ENCODE data around the gene C9orf85. TPM values are rescaled to one million over a fixed set of nuclear protein-coding genes. Genes with fewer than 3 reads are reported as not detected.
"Not testable (repeated sequence)": the region's sequence is repeated elsewhere in the genome, so short reads cannot be mapped to it uniquely, and the experiment has no call there.

C9orf85 gene
- total RNA-seq, 2 donors from 2014 or later: 9.2 to 9.9 TPM

DNA sequence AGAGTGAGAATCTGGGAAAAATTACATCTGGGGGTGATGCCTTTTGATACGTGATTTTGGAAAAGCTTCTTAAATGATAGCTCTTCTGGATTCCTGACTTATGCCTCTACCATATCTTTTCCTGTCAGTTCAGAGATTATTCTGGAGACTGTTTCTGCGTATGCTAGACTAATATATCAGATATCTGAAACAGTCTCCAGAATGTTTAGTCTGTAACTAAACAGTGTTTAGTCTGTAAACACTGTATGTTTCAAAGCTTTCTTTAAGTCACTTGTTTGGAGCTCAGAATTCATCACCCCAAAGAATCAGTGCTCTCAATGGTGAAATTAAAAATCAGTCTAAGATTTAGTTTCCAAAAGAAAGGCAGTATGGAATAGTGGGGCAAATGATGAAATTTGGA is 19.7 kb downstream of the C9orf85 start:
- intact Hi-C loops (cut with DNase I): loop anchor here in 1 of 2 donors (10.0 kb wide), 1 partner anchor 1734 kb away; no protein-coding TSS in a partner anchor
- no peak for DNase-seq (ENCODE audit: low spot score)

DNA sequence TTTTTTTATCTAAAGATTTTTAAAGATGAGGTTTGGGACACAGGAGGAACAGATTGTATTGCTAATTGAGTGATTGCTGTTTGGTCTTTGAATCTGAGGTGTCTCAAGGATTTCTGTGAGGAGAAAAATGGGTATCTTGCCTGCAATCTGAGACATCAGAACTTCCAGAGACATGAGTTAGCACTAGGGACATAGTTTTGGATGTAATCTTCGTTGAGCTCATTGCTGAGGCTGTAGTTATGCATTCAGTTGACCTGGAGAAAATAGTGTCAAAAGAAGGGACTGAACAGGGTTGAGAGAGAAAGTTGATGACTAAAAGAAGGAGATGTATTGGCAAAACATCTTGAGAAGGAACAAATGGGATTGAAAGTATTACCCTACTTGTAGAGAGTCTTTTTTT is 24.6 kb downstream of the C9orf85 start:
- intact Hi-C loops (cut with DNase I): loop anchor here in 1 of 2 donors (10.0 kb wide), 1 partner anchor 1729 kb away; no protein-coding TSS in a partner anchor
- DNase-seq (ENCODE audit: low spot score): no peak

DNA sequence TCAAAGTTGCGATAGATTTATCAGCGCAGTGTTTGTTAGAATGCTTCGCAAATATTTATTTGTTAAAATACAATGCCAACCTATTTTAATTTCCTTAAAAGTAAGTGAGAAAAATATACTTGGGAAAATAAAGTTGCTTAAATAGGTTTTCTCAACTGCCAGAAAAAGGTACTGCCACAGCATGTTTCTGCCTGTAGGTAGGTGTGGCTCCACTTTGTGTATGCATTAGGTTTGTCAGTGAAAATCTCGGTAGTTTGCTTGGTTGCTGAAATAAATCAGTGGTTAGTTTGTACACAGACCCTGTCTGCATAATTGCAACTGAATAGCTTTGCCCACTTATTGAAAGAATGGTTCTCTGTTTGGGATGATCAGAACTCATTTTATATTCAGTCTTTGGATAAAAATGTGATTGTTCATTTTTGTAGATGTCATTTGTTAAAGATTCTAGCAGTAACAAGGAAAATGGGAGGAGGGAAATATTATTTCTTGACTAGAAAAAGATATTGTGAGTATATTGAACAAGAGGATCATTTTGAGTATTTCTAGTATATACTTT is 25.7 kb downstream of the C9orf85 start:
- intact Hi-C loops (cut with DNase I): loop anchor here in 1 of 2 donors (10.0 kb wide), 1 partner anchor 1728 kb away; no protein-coding TSS in a partner anchor
- no peak for DNase-seq (ENCODE audit: low spot score)

DNA sequence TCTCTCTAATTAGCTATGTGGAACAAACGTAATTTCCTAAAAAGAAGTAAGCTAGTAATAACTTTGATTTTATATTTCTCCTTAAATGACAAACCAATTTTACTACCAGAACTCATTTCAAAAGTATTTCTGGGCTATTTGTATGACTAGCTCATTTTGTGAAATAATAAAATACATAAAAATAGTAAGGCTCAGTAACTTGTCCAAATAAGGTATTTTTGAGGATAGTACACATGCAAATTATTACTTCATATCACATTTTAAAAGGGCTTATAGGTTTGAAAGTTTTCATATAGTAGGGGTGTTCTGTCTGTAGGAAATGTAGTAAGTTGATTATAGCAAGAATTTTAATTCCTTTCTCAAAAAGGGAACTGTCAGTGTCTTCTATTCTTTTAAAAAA is 26.5 kb downstream of the C9orf85 start:
- intact Hi-C loops (cut with DNase I): loop anchor here in 1 of 2 donors (10.0 kb wide), 1 partner anchor 1727 kb away; no protein-coding TSS in a partner anchor
- DNase-seq (ENCODE audit: low spot score): no peak

DNA sequence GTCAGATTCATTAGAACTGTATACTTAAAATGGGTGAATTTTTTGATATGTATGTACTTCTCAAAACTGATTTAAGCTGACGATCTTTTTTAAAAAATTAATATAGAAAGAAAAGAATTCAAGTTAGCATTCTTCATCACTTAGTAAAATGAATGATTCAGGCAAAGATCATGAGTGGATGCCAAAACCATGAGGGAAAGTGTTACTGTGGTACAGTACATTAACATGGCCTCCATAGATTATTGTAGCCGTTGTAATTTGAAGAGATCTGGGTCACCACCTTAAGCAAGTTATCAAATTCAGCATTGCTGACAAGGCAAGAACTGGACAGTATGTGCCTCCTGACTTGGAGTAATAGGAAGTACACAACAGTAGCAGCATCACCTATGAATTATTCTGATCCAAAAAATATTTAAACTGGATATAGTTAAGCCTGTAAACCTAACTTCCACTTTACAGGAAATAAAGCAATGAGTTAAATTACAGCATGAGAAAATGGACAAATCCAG is 29.7 kb downstream of the C9orf85 start:
- DNase-seq (ENCODE audit: low spot score): no peak
- intact Hi-C loops (cut with DNase I): no loop called here

DNA sequence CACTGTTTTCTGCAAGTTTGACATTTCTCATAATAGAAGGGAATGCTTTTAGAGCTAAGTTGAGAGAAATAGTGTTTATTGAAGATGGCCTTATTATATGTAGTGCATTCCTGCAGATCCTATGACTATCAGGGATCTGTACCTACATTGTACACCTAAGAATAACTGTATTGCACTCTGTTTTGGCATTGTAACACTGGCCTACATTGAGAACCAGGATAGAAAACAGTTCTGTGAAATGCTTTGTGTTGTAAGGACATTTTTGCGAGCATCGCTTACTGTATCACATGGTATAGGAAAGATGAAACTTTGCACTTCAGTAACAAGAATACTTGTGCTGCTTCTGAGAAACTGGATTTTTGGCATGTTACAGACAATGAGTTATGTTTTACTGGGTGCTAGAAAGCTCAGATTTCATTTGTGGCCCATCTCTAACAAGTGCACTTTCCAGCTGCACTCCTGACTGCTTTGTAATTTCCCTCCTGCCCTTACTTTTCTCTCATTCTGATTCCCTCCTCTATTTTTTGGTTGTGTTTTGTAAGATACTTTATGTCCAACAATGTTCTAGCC is 30.6 kb downstream of the C9orf85 start:
- no peak for DNase-seq (ENCODE audit: low spot score)
- intact Hi-C loops (cut with DNase I): no loop called here

DNA sequence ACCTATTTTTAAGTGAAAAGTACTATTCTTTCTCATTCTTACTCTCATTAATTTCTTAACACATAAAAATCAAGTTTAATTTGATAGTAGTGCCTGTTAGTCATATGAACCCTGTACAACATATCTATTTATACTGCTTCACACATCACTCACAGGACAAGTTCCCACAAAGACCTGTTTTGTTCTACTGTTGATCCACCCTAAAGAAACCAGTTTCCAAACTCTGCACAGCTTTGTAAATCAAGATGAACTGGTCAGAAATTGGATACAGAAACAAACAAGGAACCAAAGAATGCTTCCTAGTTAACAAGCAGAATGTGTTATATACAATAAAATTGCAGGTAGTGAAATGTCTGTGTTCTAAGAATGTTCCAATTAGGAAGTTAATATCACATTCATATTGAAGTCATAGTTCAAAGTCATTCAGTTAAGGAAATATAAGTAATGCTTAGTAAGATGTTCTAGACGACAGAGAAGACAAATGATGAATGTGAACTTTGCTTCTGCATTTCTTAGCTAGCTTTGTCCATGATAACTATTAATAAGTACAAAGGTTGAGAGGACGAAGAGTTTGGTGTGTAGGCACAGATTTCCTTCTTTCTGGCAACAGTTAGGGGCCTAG is 33.4 kb downstream of the C9orf85 start:
- intact Hi-C loops (cut with DNase I): no loop called here
- no peak for DNase-seq (ENCODE audit: low spot score)

DNA sequence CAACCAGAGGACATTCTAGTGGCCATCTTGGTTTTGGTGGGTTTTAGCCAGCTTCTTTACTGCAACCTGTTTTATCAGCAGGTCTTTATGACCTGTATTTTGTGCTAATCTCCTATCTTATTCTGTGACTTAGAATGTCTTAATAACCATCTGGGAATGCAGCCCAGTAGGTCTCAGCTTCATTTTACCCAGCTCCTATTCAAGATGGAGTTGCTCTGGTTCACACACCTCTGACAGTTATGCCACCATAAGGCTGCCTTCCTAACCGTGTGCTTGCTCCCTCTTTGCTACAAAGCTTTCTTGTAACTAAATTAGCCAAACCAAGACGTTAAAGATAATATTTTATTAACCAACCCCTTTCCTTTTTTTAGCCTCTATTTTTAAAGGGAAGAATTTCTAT is 43.2 kb downstream of the C9orf85 start:
- DNase-seq (ENCODE audit: low spot score); intact Hi-C loops (cut with DNase I): not testable (repeated sequence)

DNA sequence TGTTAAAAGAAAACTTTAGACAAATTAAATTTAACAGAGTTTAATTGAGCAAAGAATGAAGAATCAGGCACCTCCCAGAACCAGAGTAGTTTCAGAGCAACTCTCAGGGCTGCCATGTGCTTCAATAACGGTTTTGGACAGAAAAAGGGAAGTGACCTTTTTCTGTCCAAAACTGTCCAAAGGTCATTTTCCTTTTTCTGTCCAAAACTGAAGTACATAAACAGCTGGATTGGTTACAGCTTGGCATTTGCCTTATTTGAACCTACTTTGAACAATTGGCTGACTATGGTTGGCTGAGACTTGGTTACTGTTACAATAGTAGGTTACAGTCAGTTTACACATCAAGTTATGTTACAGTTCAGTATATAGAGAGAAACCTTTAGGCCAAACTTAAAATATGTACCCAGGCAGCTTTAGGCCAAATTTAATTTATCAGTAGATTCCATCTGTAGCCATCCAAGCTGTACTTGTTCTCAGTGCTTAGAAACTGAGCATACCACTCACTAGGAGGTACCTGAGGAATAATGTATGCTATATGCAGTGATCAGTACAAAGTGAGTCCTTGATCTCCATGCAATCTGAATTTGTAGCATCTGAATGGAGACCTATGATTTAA is 44.0 kb downstream of the C9orf85 start:
- intact Hi-C loops (cut with DNase I): no loop called here
- DNase-seq (ENCODE audit: low spot score): no peak

DNA sequence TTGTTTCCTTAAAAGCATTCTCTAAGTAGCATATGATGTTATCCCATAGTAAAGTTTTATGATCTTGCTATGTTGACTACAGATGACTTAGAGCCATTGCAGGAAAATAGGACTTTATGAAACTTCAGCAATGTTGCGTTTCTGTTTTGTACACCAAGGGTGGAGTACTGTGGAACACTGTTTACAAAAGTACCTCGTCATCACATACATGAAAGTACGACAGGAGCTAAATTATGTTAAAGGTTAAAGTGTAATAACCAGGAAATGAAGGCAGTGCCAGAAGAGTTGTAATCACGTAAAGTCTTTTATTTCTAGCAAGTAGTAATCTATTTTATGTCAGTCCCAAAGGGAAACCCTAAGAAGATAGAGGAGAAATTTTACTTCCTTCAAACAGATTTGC is 50.9 kb downstream of the C9orf85 start:
- DNase-seq (ENCODE audit: low spot score): no peak
- intact Hi-C loops (cut with DNase I): loop anchor here in 1 of 2 donors (10.0 kb wide), 1 partner anchor 552 kb away; no protein-coding TSS in a partner anchor

DNA sequence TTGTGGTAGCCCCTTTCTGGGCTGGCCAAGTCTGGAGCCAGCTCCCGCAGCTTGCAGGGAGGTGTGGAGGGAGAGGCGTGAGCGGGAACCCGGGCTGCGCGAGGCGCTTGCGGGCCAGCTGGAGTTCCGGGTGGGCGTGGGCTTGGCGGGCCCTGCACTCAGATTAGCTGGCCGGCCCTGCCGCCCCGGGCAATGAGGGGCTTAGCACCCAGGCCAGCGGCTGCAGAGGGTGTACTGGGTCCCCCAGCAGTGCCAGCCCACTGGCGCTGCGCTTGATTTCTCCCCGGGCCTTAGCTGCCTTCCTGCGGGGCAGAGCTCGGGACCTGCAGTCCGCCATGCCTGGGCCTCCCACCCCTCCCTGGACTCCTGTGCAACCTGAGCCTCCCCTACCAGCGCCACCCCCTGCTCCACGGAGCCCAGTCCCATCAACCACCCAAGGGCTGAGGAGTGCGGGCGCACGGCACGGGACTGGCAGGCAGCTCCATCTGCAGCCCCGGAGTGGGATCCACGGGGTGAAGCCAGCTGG is 52.1 kb downstream of the C9orf85 start:
- intact Hi-C loops (cut with DNase I): loop anchor here in 1 of 2 donors (10.0 kb wide), 1 partner anchor 551 kb away; no protein-coding TSS in a partner anchor
- DNase-seq (ENCODE audit: low spot score): not testable (repeated sequence)

DNA sequence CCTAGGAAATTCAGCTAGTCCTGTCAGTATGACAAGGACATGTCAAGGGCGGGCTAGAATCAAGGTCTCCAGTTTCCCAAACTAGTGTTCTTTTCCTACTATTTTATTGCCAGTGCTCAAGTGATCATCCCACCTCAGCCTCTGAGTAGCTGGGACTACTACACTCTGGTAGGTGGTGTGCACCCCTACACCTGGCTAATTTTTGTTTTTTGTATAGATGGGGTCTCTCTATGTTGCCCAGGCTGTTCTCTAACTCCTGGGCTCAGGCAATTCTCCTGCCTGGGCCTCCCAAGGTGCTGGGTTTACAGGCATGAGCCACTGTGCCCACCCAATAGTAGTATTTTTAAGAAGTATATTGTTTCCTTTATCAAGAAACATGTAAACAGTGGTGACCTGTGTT is 54.0 kb downstream of the C9orf85 start:
- DNase-seq (ENCODE audit: low spot score): no peak
- intact Hi-C loops (cut with DNase I): loop anchor here in 1 of 2 donors (10.0 kb wide), 1 partner anchor 549 kb away; no protein-coding TSS in a partner anchor

DNA sequence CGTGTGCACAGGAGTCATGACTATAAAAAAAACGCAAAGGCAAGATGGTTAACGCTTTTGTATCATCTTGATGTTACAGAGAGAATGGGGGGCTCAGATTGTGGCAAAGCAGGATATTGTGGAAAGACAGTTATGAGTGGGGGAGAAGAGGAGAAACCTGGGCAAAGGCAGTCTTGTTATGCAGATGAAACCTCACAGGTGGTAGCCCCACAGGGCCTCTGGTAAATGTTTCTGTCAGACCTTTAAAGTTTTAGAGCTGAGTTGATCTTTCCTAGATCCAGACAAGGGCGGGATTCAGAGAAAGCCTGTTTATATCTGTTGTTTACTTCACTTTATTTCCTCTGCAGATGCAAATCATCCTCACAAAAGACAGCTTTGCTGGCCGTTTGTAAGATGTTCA is 55.2 kb downstream of the C9orf85 start:
- DNase-seq (ENCODE audit: low spot score): no peak
- intact Hi-C loops (cut with DNase I): loop anchor here in 1 of 2 donors (10.0 kb wide), 1 partner anchor 548 kb away; no protein-coding TSS in a partner anchor

DNA sequence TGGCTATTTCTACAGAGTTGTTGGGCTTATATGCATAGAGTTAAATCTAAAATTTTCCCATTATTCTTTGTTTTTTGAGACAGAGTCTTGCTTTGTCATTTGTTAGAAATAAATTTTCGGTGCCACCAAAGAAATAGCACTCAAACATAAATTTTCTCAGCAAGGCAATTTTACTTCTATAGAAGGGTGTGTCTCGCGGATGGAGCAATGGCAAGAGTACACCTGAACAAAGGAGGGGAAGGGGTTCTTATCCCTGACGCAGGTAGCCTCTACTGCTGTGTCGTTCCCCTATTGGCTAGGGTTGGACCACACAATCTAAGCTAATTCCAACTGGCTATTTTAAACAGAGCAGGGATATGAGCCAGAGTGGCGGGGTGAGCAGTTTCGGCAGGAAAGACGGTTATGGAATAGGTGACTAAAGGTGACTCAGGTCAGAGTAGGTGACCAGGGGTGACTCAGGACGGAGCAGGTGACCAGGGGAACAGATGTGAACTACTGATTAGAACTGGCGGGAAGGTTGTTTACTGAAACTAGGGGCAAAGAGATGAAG is 57.2 kb downstream of the C9orf85 start:
- no peak for DNase-seq (ENCODE audit: low spot score)
- intact Hi-C loops (cut with DNase I): loop anchor here in 1 of 2 donors (10.0 kb wide), 1 partner anchor 546 kb away; no protein-coding TSS in a partner anchor

DNA sequence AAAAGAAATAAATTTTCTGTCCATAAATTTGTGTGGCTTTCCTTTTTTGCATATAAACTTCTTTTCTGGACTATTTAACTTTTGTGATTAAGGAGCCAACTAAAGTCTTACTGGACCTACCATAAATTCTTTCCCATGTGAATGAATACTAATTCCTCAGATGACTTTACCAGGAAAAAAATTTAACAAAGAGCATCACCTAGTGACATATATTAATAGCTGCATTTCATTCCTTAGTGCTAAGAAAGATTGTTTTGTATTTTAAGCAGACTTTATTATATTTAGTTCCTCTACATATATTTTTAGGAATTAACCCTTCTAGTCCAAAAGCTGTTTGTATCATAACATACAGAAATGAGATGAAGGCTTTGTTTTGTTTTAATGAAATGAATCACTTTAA is 64.4 kb downstream of the C9orf85 start:
- no peak for DNase-seq (ENCODE audit: low spot score)
- intact Hi-C loops (cut with DNase I): loop anchor here in 1 of 2 donors (10.0 kb wide), 1 partner anchor 161 kb away; no protein-coding TSS in a partner anchor

DNA sequence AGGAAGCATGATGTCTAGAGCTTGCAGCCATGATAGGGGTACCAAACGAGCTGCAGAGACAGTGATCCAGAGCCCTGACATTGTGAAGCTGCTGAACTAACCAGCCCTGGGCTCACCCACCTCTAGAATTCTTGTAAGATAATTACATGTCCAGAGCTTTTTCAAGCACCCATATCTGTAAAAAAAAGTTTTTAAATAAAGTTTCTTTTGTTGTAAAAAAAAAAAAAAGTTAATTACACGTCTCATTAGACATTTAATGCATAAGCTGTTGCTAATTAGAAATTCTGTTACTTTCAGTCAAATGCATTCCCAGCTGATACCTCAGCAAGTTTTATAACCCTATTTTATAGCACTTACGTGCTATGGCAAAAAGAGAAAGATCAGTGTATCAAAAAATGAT is 65.6 kb downstream of the C9orf85 start:
- DNase-seq (ENCODE audit: low spot score): no peak
- intact Hi-C loops (cut with DNase I): loop anchor here in 1 of 2 donors (10.0 kb wide), 1 partner anchor 162 kb away; no protein-coding TSS in a partner anchor

DNA sequence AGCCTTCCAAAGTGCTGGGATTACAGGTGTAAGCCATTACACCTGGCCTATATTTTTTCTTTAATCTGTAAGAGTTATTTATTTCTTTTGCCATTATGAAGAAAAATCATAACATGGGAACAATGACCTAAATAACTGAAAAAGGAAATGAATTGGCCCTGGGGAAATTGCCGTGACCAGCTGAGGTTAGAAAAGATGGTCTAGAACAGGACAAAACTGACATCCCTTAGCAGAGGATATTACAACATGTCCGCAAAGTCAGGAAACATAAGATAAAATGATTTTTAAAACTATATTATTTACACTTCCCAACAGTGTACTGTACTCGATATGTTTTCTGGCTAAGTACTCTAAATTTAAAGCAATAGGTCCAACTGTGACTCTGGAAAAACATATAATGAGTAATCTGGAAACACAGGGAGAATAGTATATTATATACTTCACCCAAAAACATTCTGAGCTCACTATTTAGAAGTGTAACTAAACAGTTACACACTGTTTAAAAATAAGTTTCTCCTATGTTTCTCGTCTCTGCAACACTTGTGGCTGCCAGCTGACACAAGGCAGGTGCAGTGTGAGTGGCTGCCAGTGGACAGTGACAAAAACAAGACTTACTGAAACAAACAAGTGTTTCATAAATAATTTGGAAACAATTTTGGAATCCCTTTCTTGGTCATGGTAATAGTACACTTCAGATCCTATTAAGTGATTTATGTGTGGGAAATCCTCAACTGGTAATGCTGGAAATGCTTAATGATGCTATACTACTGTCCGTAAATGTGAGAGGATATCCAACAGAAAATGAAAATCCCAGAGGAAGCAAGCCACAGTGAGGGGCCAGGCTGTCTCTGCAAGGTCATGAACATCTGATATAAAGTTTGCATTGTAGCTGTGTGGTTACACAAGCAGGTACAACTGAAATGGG is 69.1 kb downstream of the C9orf85 start:
- intact Hi-C loops (cut with DNase I): no loop called here

DNA sequence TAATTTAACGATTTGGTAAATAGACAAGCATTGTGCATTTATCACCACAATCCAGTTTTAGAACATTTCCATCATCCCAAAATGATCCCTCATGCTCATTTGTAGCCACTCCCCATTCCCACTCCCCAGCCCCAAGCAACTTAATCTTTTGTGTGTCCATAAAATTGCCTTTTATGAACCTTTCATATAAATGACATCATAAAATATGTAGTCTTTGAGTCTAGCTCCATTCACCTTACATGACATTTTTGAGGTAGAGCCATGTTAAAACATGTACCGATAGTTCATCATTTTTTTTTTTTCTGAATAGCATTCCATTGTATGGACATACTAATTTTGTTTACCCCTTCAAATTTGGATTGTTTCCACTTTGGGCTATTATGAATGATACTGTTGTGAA is 70.5 kb downstream of the C9orf85 start:
- intact Hi-C loops (cut with DNase I): no loop called here
- no peak for DNase-seq (ENCODE audit: low spot score)

More for the DNA sequence above, 69.1 kb downstream of the C9orf85 start:
- no peak for DNase-seq (ENCODE audit: low spot score)

Data from posterior vena cava (tissue), 2 donors.